Right lobe of liver (tissue), 6 donors: ENCODE data around the gene SUCNR1. TPM values are rescaled to one million over a fixed set of nuclear protein-coding genes. Genes with fewer than 3 reads are reported as not detected.

Experiments
- ATAC-seq, 4 donors: fragments of 200-7000 bp; cut with Tn5 transposase; one replicate each; pipeline ENCODE4 v1.9.1; 2020; ENCODE audit warnings: mild to moderate bottlenecking in 4 of 4, moderate library complexity in 4 of 4
- DNase-seq, 3 donors: peaks; one replicate each; pipeline ENCODE4 v3.0.0-alpha.2; 2020
- H3K27ac ChIP-seq, 3 donors: fragments of 200-600 bp; one replicate each; pipeline ENCODE4 v1.8.0; 2022
- H3K27me3 ChIP-seq, 2 donors: fragments of 200-600 bp; one replicate each; pipeline ENCODE4 v1.8.0; 2022
- H3K36me3 ChIP-seq, 4 donors: fragments of 200-600 bp; sonication (generic) in 1 of 4; one replicate each; pipeline versions ENCODE4 v1.5.1 to v1.8.0; 2017 to 2022; ENCODE audit warnings: control low read depth in 1 of 4
- H3K4me1 ChIP-seq, 4 donors: fragments of 200-600 bp; sonication (generic) in 1 of 4; one replicate each; pipeline versions ENCODE4 v1.5.1 to v1.8.0; 2017 to 2022; ENCODE audit warnings: control low read depth in 1 of 4
- H3K4me3 ChIP-seq, 3 donors: fragments of 200-600 bp; one replicate each; pipeline ENCODE4 v1.8.0; 2022
- H3K9me3 ChIP-seq, 4 donors: fragments of 200-600 bp; sonication (generic) in 1 of 4; one replicate each; pipeline versions ENCODE4 v1.5.1 to v1.8.0; 2017 to 2022; ENCODE audit warnings: control low read depth in 1 of 4
- POLR2A ChIP-seq: fragments of 450-650 bp; IDR thresholded peaks from one replicate; pipeline ENCODE4 v1.6.1; 2017; ENCODE audit warnings: antibody characterized with exemption, mild to moderate bottlenecking
- WGBS: methylation state at CpG from one replicate; pipeline ENCODE4 v1.1.6; 2018; ENCODE audit warnings: low coverage, low lambda C conversion rate; ENCODE audit not compliant: insufficient coverage; ENCODE audit errors: missing lambda C conversion rate; 5-methylcytosine and 5-hydroxymethylcytosine counted together
- intact Hi-C, 2 donors: fragments of 100-400 bp; cut with DNase I; formaldehyde crosslinking; loops; one replicate each; pipeline versions ENCODE4 v1.11.2 to v1.14.1; 2022
- total RNA-seq, 6 experiments: library from RNA; depleted of rRNA in 2 of 6; stranded (reverse); fragments of >200 nt in 2 of 6; fragmentation: NEBNext Ultra II Directional in 3 of 6; extraction: Animal tissue kit (Norgen Biotek cat#: 25700) in 3 of 6; gene quantifications; one replicate each; pipeline versions ENCODE4 v1.1.0 to v1.2.4, GENCODE V29; 2016 to 2023
- TF ChIP-seq, protein P1 (sequence below), 4 donors: fragments of 200-600 bp in 3 of 4; fragments of 450-650 bp in 1 of 4; IDR thresholded peaks; one replicate each; pipeline versions ENCODE4 v1.5.1 to v1.8.0; 2016 to 2022; ENCODE audit warnings: antibody characterized with exemption in 4 of 4, mild to moderate bottlenecking in 2 of 4
- donor health status: DM: no; HTN: yes; CAD: no.
- donor health status: DM: no; HTN: no; CAD: no.
- donor health status: DM: no; HTN: no; CAD: no.
- donor health status: DM: no; HTN: yes; CAD: no.
- donor health status: DM: no; HTN: yes; CAD: no.

SUCNR1 gene
- total RNA-seq, 6 experiments from 2014 or later, result 1.7 to 3.2 (median 2.4) TPM

DNA sequence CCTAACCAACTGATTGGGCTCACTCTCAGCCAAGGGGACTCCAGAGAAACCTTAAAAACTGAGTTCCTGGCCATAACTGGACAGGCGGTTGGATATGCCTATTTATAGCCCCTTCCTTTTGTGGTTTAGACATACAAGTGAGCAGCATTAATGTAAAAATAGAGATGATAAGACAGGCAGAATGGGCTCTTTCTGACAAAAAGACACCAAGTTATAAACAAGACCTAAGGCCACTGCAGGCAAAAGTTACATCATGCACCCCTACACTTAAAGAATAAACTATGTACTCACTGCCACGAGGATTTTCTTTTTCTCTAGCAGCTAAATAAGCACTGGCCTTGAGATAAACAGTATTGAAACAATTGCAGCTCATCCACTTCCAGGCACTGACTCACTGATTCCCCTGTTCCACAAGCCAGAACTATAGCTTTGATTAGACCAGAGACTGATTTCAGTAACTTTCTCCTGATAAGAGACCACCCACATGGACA lies 30.1 kb downstream of the SUCNR1 start:
- no peaks in the 10 kb centered on the region for H3K9me3 ChIP-seq
- 36% methylated on average over 1 of the region's 2 CpGs for WGBS
- no peak overlapping the region for H3K27ac ChIP-seq
- ATAC-seq (peak in 1 of 4 donors; percentile 65), DNase-seq (no peak)
- intact Hi-C loops, result no loop called here
- H3K4me3 ChIP-seq, result no peak overlapping the region
- H3K36me3 ChIP-seq, result no peaks in the 10 kb centered on the region
- no peak for TF ChIP-seq POLR2A
- TF ChIP-seq, protein P1, sequence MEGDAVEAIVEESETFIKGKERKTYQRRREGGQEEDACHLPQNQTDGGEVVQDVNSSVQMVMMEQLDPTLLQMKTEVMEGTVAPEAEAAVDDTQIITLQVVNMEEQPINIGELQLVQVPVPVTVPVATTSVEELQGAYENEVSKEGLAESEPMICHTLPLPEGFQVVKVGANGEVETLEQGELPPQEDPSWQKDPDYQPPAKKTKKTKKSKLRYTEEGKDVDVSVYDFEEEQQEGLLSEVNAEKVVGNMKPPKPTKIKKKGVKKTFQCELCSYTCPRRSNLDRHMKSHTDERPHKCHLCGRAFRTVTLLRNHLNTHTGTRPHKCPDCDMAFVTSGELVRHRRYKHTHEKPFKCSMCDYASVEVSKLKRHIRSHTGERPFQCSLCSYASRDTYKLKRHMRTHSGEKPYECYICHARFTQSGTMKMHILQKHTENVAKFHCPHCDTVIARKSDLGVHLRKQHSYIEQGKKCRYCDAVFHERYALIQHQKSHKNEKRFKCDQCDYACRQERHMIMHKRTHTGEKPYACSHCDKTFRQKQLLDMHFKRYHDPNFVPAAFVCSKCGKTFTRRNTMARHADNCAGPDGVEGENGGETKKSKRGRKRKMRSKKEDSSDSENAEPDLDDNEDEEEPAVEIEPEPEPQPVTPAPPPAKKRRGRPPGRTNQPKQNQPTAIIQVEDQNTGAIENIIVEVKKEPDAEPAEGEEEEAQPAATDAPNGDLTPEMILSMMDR (IDR thresholded peaks at IDR 0.05), result no peak
- H3K27me3 ChIP-seq, result no peaks in the 10 kb centered on the region
- no peaks in the 10 kb centered on the region for H3K4me1 ChIP-seq

DNA sequence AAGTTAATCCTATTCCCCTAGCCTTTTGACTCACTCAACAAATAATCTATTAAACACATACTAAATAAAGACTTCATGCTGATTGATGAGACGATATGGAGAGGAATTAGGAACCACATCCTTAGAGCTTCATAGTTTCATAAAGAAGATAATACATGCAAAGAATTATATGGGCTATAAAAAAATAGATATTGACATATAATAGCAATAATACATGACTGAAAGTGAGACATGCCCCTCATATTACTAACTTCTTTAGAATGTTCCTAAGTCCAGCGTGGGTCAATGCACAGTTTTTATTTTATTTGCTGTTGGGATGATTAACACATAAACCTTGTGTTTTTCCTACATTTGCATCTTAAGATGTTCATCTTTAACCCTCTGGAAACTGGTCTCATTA lies 32.2 kb downstream of the SUCNR1 start:
- no peaks in the 10 kb centered on the region for H3K9me3 ChIP-seq
- TF ChIP-seq, protein P1 (IDR thresholded peaks at IDR 0.05), result no peak
- no peak for ATAC-seq
- H3K4me3 ChIP-seq, result no peak overlapping the region
- no peaks in the 10 kb centered on the region for H3K4me1 ChIP-seq
- no peak for DNase-seq
- WGBS, result 90% methylated on average over 2 of the region's 2 CpGs
- no peak overlapping the region for H3K27ac ChIP-seq
- no peaks in the 10 kb centered on the region for H3K27me3 ChIP-seq
- no peaks in the 10 kb centered on the region for H3K36me3 ChIP-seq
- intact Hi-C loops, result no loop called here

DNA sequence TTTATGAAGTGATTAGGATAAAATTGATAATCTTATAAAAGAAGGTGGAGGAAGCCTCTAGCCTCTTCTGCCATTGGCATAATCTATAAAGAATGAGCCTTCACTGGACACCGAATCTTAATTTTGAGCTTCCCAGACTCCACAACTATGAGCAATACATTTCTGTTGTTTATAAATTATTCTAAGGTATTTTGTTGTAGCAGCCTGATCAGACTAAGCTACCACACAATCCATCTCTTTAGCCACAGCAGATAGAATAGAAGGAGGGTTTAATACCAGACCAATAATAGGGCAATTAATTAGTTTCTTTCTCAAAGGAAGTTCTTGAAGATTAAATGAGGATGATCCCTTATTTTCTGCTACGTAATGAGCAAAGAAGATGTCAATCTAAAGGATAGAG lies 33.3 kb downstream of the SUCNR1 start:
- Histone ChIP-seq H3K4me3 (no peak overlapping the region), H3K27me3 (no peaks in the 10 kb centered on the region), H3K36me3 (no peaks in the 10 kb centered on the region), H3K9me3 (no peaks in the 10 kb centered on the region), H3K27ac (no peak overlapping the region), H3K4me1 (no peaks in the 10 kb centered on the region)
- DNase-seq (no peak), ATAC-seq (no peak)
- WGBS, result 83% methylated on average over 2 of the region's 2 CpGs
- no peak for TF ChIP-seq POLR2A
- TF ChIP-seq, protein P1 (IDR thresholded peaks at IDR 0.05), result no peak
- intact Hi-C loops, result no loop called here

DNA sequence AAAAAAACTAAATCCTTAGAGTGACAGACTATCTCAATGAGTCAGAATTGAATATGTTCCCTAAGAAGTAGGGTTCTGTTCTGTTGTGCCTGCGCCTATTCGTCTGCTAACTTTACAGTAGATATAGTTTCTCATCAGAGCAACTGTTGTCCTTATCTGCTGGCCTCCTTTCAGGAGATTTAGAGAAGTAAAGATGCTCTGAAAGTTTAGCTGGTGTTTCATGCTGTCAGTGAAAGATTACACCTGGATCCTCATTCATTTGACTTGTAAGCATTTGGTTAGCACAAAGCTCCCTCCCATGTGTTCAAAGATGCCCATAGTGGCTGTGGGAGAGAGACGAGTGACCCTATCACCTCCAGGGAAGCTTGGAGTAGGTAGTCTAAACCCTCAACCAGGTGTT lies 35.0 kb downstream of the SUCNR1 start:
- H3K27me3 ChIP-seq, result no peaks in the 10 kb centered on the region
- no peak overlapping the region for H3K27ac ChIP-seq
- DNase-seq (no peak), ATAC-seq (no peak)
- no peak for TF ChIP-seq POLR2A
- TF ChIP-seq, protein P1 (IDR thresholded peaks at IDR 0.05), result no peak
- H3K36me3 ChIP-seq, result no peaks in the 10 kb centered on the region
- H3K4me3 ChIP-seq, result no peak overlapping the region
- H3K9me3 ChIP-seq, result no peaks in the 10 kb centered on the region
- no peaks in the 10 kb centered on the region for H3K4me1 ChIP-seq
- 78% methylated on average over 3 of the region's 3 CpGs for WGBS
- intact Hi-C loops, result no loop called here
